Measurements from ENCODE around the gene FSIP1.

Gene FSIP1

GRCh38 chr15:39704235-39704634 is 78.4 kb downstream of the FSIP1 start:
- TF ChIP-seq CTCF (IDR thresholded peaks at IDR 0.05; ENCODE audit: poor library complexity, severe bottlenecking): no peak
- no peaks in the 10 kb centered on the region for H3K9me3 ChIP-seq (ENCODE audit: severe bottlenecking)
- DNase-seq (ENCODE audit: low spot score) (no peak), ATAC-seq (ENCODE audit: low read depth) (no peak)
- no peaks in the 10 kb centered on the region for H3K4me1 ChIP-seq (ENCODE audit: insufficient read depth, poor library complexity, severe bottlenecking)
- H3K36me3 ChIP-seq (ENCODE audit: low read depth): no peaks in the 10 kb centered on the region
- H3K27ac ChIP-seq (ENCODE audit: poor library complexity, severe bottlenecking): no peak overlapping the region
- H3K27me3 ChIP-seq (ENCODE audit: insufficient read depth, poor library complexity, severe bottlenecking): no peaks in the 10 kb centered on the region
- no peak overlapping the region for H3K4me3 ChIP-seq (ENCODE audit: severe bottlenecking)

GRCh38 chr15:39701988-39702387 is 80.7 kb downstream of the FSIP1 start:
- no peak for TF ChIP-seq CTCF (IDR thresholded peaks at IDR 0.05; ENCODE audit: poor library complexity, severe bottlenecking)
- ATAC-seq (ENCODE audit: low read depth) (no peak), DNase-seq (ENCODE audit: low spot score) (no peak)
- Histone ChIP-seq H3K4me3 (ENCODE audit: severe bottlenecking) (no peak overlapping the region), H3K27me3 (ENCODE audit: insufficient read depth, poor library complexity, severe bottlenecking) (no peaks in the 10 kb centered on the region), H3K4me1 (ENCODE audit: insufficient read depth, poor library complexity, severe bottlenecking) (no peaks in the 10 kb centered on the region), H3K9me3 (ENCODE audit: severe bottlenecking) (no peaks in the 10 kb centered on the region), H3K36me3 (ENCODE audit: low read depth) (no peaks in the 10 kb centered on the region), H3K27ac (ENCODE audit: poor library complexity, severe bottlenecking) (no peak overlapping the region)

- Histone ChIP-seq H3K4me3 (ENCODE audit: severe bottlenecking) (no peak overlapping the region), H3K4me1 (ENCODE audit: insufficient read depth, poor library complexity, severe bottlenecking) (no peaks in the 10 kb centered on the region), H3K27me3 (ENCODE audit: insufficient read depth, poor library complexity, severe bottlenecking) (no peaks in the 10 kb centered on the region), H3K27ac (ENCODE audit: poor library complexity, severe bottlenecking) (no peak overlapping the region), H3K36me3 (ENCODE audit: low read depth) (no peaks in the 10 kb centered on the region), H3K9me3 (ENCODE audit: severe bottlenecking) (no peaks in the 10 kb centered on the region)
- DNase-seq (ENCODE audit: low spot score): no peak
- TF ChIP-seq CTCF (IDR thresholded peaks at IDR 0.05; ENCODE audit: poor library complexity, severe bottlenecking): no peak
- ATAC-seq (ENCODE audit: low read depth): no peak
These were observed 82.3 kb downstream of the FSIP1 start for GRCh38 chr15:39700375-39700700.

GRCh38 chr15:39699516-39700374 is 82.9 kb downstream of the FSIP1 start:
- Histone ChIP-seq H3K4me3 (ENCODE audit: severe bottlenecking) (no peak overlapping the region), H3K27me3 (ENCODE audit: insufficient read depth, poor library complexity, severe bottlenecking) (no peaks in the 10 kb centered on the region), H3K27ac (ENCODE audit: poor library complexity, severe bottlenecking) (no peak overlapping the region), H3K36me3 (ENCODE audit: low read depth) (no peaks in the 10 kb centered on the region), H3K4me1 (ENCODE audit: insufficient read depth, poor library complexity, severe bottlenecking) (no peaks in the 10 kb centered on the region), H3K9me3 (ENCODE audit: severe bottlenecking) (no peaks in the 10 kb centered on the region)
- no peak for TF ChIP-seq CTCF (IDR thresholded peaks at IDR 0.05; ENCODE audit: poor library complexity, severe bottlenecking)
- DNase-seq (ENCODE audit: low spot score): no peak
- no peak for ATAC-seq (ENCODE audit: low read depth)

Data from RWPE2 (cell line).